GM23338 (cell line): ENCODE measurements around the gene CLEC2B.

Experiments used
- CREB1 ChIP-seq: fragments of 250-450 bp; sonication (Bioruptor Pico); IDR thresholded peaks from 2 replicates; pipeline ENCODE4 v1.5.0; 2020; ENCODE audit warnings: low read depth, mild to moderate bottlenecking, moderate library complexity
- POLR2AphosphoS5 ChIP-seq: IDR thresholded peaks from 2 replicates; pipeline ENCODE4 v1.6.1; 2016; ENCODE audit warnings: antibody characterized with exemption, low read depth

- TF ChIP-seq POLR2AphosphoS5 (no peak), CREB1 (CRISPR knock-in tag) (no peak)
Observed at GRCh38 chr12:9811621-9812020, 57.5 kb downstream of the CLEC2B start.
